ENCODE data around the gene ZHX3.
A peak's percentile ranks its signal among the peaks of the same experiment; 100 is the strongest.
"Not testable (repeated sequence)": the region's sequence is repeated elsewhere in the genome, so short reads cannot be mapped to it uniquely, and the experiment has no call there.

Gene ZHX3

DNA sequence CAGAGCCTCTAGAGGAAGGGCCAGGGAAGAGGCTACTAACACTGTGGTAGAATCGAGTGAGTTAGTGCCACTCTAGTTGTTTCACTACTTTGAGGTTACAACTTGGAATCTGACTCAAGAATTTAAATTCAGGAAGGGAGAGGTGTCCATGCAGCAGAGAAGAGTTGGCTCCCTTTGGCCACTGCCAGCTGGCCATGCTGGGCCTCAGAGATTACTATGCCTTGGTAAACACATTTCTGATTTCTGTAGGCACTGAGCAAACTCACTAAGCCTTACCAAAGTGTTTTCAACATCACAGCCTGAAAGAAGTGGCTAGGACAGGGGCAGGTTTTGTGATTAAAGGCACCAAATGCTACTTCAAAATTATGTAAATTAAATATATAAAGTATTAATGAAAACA, 61.9 kb downstream of the ZHX3 start:
- no peak for DNase-seq

DNA sequence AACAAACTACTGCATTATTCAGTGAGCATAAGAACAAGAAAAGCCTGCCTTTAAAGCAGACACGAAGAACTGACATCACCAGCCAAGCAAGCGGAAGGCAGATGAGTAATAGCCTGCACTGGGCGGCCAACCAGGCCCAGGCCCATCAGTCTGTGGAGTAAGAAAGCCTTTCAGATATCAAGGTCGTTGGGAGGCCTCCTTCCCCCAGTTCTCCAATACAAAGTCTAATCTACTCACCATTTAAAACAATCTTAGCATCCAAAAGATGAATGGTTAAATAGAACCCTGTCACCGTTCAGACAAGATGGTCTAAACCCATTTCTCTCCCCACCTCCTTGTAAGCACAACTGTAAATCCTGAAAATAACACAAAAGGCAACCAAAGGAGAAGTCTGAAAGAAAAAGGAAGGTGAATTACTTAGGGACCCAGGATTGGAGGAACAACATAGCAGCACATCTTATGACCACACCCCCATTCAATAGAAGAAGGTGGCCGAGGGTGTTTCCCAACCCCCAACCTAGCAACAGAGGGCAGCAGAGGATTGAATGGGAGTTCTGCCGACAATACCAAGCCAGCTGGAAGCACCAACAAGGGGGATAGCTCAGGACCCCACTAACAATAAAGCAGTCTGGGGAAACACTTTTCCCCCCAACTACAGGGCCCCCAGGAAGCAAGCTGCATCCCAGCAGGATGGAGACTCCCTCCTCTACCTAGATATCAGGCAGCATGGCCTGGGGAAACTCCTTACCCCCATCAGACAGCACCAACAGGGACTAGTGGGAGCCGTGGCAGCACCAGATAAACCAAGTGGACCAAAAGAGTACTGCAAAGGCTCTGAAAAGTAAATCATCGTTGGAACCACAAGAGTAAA, 67.9 kb downstream of the ZHX3 start:
- peak; percentile 45 for DNase-seq

DNA sequence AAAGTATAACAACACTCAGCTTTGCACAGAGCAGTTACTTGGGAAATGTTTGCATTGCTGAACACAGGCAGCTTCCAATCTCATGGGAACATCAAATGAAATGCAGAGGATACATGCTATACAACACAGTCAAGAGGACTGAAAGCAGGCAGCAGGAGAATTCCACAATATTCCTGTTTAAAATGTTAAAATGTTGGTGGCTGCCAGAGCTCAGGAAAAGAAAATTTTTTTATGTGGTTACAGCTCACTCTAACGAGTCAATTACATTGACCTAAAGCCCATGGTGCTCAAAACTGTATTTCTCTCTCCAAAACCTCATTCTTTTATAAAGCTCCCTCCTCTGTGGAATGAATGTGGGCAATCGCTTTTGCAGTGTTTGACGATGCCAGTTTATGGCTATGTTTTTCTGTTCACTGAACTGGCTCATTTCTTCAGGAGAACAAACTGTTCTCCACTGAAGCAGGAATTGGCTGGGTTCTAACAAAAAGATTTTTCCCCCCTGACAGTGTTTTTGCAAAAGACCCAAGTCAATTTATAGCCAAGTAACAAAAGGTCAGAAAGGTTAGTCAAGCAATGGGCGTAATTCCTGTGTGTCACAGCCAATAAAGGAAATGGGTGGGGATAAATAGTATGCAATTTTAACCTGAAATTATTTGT, 69.0 kb downstream of the ZHX3 start:
- DNase-seq, result no peak

DNA sequence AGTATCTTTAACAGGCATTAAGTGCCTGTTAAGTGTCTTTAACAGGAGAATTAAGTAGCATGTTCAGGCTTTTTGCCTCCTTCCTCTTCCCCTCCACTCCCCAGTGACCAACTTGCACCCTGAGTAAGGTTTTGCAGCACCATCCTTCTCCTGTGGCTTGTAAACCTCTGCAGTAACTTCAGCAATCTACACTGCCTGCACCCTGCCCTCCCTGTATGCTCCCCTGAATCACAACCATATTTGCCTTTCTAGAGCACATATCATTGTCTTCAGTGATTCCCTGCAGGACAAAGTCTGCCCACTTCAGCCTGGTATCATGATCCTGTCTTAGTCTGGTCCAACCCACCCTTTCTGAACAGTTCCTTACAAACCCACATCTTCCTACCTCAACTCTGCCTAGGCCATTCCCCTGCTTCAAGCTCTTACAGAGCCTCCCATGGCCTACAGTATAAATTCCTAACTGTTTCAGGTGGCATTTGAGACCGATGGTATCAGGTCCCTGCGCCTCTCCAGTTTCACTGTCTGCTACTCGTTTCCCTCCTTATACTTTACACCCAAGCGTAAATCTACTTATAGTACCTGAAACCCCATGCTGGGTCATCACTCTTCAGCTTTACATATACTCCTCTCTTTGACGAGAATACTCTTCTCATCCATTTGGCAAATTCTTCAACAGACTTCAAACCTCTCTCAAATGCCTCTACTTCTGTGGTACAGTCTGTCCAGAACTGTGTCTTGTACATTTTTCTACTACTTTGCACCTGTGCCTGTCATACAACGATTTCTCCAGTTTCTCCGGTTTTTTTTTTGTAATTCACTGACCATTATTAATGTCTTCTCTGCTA, 69.8 kb downstream of the ZHX3 start:
- DNase-seq, result no peak

DNA sequence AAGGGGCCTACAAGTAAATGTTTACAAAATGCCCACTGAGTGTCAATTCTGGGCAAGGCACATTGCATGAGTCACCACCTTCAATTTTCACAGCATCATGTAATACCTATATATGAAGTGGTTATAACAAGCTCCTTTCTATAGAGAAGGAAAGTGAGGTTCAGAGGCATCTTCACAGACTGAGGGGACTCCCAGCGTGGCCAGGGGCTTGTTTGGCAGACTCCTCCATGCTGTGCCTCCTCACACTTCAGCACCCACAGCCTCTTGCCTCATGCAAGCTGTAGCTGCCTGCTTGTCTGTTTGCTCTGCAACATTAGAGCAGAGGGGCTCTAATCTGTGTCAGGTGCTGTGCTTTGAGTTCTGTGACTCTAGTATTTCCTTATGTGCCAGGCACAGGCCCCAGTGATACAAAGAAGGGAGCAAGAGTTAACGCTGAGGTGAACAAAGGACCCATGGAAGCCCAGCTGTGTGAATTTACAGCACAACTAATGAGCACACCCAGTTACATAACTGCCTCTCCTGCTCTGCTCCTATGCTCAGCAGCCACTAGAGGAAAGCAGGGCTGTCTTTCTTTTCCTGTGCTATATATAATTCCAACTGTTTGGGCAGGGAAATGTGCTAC, 72.3 kb downstream of the ZHX3 start:
- no peak for DNase-seq

DNA sequence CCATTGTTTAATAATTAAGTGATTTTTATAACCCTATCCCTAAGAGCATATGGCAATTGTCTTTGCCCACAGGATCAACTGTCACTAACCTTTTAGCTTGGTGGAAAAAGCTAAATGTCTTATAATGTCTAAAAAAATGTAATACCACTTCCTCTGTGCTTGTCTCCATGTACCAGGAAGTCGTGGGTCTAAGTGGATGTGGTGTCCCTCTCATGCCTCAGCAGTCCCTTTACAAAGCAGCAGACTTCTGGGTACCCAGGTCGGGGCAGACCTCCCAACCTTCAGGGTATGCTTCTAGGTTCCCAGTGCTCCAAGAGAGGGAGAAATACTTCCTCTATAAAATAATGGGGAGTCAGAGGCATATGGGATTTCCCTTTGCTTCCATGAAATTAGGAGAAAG, 74.7 kb downstream of the ZHX3 start:
- DNase-seq, result no peak

DNA sequence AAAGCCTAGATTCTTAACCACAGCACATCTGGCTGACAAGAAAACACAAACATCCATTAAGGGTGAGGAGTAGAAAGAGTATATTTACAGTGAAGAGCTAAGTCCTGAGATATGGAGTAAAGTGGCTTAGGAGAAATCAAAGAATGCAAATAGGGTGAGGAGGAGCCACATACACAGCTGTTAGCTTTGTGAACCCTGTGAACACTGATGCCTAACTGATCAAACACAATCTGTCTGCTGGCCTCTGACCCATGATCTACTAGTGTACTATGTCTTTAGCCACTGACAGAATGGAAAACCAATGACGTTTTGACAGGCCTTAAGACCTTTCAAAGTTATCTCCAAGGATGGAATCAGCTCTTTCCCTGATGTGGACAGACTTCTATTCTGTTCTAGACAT, 75.2 kb downstream of the ZHX3 start:
- DNase-seq, result no peak

DNA sequence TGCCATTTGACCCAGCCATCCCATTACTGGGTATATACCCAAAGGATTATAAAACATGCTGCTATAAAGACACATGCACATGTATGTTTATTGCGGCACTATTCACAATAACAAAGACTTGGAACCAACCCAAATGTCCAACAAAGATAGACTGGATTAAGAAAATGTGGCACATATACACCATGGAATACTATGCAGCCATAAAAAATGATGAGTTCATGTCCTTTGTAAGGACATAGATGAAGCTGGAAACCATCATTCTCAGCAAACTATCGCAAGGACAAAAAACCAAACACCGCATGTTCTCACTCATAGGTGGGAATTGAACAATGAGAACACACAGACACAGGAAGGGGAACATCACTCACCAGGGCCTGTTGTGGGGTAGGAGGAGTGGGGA, 80.3 kb downstream of the ZHX3 start:
- DNase-seq, result not testable (repeated sequence)

DNA sequence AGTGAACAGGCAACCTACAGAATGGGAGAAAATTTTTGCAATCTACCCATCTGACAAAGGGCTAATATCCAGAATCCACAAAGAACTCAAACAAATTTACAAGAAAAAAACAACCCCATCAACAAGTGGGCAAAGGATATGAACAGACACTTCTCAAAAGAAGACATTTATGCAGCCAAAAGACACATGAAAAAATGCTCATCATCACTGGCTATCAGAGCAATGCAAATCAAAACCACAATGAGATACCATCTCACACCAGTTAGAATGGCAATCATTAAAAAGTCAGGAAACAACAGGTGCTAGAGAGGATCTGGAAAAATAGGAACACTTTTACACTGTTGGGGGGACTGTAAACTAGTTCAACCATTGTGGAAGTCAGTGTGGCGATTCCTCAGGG, 80.7 kb downstream of the ZHX3 start:
- DNase-seq, result not testable (repeated sequence)

DNA sequence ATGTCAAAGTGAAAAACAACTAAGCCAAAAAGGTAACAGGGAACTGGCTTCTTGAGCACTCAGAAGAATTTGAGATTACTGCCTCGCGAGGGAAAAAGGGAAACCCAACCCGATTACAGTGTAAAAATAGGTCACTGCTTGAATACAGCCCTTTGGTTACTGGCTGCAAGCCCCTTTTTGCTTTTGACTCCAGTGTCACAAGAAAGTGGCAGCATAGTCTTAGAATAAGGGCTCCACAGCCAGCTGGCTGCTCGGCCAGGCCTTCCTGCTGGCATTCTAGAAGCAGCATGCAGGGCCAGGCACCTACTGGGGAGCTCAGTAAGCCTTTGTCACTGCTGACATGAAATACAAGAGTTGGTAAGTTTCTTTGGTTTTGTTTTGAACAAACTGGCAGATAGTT, 83.0 kb downstream of the ZHX3 start:
- no peak for DNase-seq

DNA sequence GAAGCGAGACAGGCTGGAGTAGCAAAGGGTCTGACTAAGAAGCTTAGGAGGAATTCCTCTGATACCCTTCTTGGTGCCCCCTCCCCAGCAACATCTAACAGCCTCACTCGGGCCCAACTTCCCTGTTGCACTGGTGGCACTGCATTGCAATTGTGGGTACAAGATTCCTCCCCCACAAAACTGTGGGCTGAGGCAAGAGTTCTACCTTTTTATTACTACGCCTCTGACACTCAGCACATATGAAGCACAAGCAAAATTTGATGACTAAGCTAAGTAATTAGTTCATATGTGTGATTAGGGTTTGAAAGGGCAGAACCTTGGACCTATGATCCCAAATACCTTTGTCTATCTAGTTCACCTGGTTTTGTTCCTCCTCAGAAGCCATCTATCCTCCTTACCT, 83.5 kb downstream of the ZHX3 start:
- DNase-seq, result peak; percentile 4

DNA sequence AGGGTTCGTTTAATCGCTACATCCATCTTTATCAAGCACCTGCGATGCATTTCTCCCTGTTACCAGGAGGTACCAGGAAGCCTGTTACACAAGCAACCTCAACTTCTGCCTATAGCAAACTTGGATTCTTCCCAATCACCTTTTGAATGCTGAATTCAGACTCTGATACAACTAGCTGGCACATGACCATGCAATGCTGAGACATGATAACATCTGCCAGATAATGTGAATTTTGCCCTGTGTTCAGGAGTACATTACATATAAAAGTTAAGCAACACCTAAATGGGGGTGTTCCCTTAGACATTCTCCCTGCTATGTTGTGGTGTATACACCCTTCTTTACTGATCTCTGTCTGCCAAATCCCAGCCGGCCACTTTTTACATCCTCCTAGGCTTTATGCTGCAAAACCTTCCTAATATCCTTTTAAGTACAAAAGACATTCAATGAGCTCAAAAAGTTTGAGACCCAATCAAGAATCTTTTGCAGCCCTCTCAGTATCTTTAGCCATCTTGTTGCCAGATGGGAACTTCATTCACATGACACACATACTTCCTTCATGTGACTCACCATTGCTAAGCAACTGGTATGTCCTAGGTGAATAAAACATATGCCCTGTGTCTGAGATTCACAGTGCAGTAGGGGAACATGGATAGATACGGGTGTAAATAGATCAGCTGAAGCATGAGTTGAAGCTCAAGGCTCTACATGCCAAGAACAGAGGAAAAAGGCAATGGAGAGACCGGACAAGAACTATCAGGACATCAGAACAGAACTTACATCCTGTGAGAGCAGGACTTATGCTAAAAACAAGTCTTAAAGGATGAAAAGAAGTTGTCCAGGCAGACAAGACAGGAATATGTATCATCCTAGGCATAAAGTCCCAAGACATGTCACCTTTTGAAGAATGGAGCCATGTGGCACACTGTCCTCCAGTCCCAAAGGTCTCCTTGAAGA, 84.3 kb downstream of the ZHX3 start:
- no peak for DNase-seq

DNA sequence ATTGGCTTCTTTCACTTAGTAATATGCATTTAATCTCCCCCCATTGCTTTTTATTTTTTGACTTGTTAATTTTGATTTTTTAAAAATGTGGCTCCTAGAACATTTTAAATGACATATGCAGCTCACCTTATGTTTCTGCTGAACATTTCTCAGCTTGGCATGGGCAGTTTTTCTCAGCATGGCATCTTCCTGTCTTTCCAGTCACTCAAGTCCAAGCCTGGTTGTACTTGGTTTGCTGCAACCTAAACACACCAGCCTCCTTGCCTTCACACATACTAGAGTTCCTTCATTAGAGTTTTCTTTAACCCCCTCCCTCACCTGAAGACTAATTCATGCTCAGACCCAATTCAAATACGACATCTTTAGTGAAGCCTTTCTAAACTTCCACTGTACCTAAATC, 86.4 kb downstream of the ZHX3 start:
- DNase-seq, result no peak

DNA sequence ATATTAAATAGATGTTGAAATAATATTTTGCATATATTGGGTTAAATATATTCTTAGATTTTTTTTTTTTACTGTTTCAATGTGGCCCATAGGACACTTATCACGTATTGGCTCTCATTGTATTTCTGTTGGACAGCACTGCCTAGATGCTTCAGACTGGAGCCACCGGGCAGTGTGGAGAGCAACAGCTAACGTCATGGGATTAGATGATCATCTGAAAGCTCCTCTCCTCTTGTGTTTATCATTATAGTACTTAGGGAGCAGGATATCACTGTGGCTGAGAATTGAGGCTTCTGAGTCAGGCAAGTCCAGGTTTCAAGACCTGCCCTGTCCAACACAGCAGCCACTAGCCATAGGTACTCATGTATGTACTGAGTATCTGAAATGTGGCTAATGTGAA, 87.4 kb downstream of the ZHX3 start:
- DNase-seq, result no peak

DNA sequence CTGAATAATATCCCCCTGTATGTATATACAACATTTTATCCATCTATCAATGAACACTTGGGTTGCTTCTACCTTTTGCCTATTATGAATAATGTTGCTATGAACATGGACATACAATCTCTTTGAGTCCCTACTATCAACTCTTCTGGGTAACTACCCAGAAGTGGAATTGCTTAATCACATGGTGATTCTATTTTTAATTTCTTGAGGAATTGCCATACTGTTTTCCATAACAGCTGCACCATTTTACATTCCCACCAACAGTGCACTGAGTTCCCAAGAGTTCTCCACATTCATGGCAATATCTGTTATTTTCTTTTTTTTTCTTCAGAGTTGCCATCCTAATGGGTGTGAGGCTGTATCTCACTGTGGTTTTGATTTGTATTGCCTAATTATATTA, 88.3 kb downstream of the ZHX3 start:
- DNase-seq, result no peak

DNA sequence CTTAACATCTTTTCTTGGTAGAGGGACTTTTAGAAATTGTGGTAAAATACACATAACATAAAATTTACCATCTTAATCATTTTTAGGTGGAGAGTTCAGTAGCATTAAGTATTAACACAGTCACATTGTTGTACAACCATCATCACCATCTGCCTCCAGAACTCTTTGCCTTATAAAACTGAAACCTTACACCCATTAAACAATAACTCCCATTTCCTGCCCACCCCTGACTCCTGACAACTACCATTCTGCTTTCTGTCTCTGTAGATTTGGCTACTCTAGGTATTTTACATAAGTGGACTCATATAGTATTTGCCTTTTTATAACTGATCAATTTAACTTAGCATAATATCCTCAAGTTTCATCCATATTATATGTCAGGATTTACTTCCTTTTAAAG, 88.7 kb downstream of the ZHX3 start:
- DNase-seq, result no peak

DNA sequence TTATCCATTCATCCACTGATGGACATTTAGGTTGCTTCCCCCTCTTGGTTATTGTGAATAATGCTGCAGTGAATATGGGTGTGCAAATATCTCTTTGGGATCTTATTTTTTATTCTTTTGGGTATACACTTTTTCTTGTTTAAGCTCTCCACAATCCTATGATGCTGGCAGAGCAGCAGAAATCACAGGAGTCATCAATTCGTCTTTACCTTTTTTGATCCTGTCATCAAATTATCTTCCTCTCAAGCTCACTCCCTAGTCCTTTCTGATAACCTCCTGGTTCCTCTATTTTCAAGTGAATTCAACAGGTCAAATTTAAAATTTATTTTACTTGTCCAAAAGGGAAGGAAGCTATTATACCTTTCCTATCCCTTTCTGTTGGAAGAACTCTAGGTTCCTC, 91.1 kb downstream of the ZHX3 start:
- no peak for DNase-seq

DNA sequence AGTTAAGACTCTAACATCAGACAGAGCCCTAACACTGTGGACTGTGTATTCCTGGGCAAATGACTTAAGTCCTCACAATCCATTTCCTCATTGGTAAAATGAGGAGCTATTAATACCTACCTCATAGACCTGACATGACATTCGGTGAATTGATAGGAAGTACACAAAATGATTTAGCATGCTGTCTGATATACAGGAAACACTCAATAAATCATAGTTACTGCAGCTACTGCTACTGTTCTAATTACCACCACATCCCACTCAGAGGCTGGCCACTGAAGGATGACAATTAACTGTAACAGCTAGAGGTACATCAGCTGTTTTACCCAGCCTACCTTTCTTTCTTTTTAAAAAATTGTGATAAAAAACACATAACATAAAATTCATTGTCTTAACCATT, 92.4 kb downstream of the ZHX3 start:
- DNase-seq, result no peak

DNA sequence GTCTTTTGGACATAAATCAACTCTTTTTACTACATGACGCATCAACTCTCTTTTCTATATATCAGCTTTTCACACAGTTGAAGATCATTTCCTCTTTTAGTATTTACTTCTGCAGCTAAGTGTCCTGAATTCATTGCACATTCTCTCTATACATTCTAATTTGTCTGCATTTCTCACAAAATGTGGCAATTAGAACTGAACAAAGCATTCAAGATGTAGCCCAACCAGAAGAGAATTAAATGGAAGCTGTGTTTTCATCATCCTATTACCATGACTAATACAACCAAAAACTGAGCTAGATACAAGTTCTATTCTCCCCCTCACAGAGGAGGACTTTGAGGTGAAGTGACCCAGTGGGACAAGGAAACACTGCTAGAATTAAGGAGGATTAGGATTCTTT, 93.2 kb downstream of the ZHX3 start:
- DNase-seq, result peak; percentile 4

DNA sequence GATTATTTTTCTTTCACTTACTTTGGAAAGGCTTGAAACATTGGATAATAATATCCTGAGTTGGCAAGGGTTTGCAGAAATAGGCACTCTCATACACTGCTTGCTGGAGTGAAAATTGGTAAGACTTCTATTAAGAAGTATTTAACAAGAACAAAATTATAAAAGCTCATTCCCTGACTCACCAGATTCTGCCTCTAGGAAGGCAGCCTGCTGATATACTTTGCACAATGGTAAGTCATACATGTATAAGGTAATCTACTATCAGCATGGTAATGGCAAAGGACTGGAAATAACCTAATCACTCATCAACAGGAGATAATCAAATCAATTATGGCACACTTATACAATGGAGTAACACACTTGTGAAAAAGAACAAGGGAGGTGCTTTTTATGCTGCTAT, 94.4 kb downstream of the ZHX3 start:
- no peak for DNase-seq

DNA sequence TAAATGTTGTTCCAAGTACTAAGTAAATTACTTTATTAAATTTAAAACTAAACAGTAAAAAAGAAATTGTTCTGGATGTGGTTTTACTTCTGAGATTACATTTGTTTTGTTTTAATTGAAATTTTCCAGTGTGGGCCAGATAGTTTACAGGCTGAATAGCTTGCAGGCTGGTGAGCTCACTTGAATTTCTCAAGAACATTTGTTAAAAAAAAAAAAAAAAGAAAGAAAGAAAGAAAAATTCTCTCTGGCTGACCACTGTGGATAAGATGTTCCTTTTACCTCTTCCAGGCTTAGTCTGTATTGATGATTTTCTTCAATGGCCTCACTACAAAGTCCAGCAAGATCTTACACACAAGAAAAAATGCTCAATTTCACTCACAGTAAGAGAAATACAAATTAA, 94.8 kb downstream of the ZHX3 start:
- no peak for DNase-seq

DNA sequence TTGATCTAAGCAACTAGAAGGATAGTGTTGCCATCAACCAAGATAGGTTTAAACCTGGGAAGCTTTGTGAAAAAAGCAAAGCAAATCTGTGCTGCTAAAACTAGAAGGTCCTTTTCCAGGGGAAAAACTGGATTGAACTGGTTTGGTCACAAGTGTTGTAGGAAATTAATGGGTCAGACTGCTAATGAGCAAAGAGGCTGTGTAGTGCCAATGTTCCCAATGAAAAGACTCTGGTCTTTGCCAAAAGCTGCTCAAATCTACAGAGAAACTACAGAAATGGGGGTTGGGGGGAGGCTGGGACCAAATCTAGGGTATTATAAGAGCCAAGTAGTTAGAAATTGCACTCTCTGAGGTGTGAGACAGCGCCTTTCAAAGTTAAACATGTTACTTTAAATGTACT, 95.2 kb downstream of the ZHX3 start:
- DNase-seq, result no peak
